NCI-H774 (cell line): ENCODE results near the gene INPP5F.
"Not testable (repeated sequence)": the region's sequence is repeated elsewhere in the genome, so short reads cannot be mapped to it uniquely, and the experiment has no call there.

ENCODE experiments used
- DNase-seq: peaks from one replicate; lab custom pipeline; 2025; lab: John Stamatoyannopoulos, UW

INPP5F gene

DNA sequence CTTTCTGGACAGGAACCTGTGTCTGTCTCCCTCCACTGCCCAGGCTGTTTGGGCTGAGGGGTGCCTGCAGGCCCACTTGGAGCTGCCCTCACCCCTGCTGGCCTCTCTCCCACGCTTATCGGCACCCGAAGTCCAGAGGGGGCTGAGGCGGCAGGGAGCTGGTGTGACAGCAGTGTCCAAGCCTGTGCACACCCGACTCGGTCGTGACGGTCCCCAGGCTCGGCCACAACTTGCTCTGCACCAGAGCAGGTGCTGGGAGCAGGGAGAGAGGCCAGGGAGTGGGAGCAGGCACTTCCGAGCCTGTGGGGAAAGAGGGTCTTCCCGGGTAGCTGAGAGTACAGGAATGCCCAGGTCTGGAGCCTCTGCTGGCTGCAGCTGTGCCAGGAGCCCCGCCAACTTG, 23.0 kb downstream of the INPP5F start:
- DNase-seq, result no peak

GRCh38 chr10:119749455-119749854, 23.6 kb downstream of the INPP5F start:
- no peak for DNase-seq

- peak; percentile 11 for DNase-seq
Observed at GRCh38 chr10:119750391-119751230, 24.8 kb downstream of the INPP5F start.

GRCh38 chr10:119753309-119753708, 27.5 kb downstream of the INPP5F start:
- no peak for DNase-seq

GRCh38 chr10:119754085-119754484, 28.2 kb downstream of the INPP5F start:
- no peak for DNase-seq

DNA sequence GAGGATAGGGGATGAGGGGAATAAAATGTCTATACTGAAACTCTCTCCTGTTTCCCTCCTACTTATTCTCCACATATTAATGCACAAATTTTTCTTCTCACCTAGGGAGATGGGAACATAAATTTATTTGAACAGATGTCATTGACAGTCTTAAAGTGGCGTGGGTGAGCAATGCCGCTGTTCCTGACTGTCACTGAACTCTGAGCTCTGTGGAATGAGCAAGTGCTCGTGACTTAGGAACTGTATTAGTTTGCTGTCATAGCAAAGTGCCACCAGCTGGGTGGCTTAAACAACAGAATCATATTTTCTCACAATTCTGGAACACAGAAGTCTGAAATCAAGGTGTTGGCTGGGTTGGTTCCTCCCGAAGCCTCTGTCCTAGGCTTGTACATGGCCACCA, 29.1 kb downstream of the INPP5F start:
- DNase-seq, result no peak

DNA sequence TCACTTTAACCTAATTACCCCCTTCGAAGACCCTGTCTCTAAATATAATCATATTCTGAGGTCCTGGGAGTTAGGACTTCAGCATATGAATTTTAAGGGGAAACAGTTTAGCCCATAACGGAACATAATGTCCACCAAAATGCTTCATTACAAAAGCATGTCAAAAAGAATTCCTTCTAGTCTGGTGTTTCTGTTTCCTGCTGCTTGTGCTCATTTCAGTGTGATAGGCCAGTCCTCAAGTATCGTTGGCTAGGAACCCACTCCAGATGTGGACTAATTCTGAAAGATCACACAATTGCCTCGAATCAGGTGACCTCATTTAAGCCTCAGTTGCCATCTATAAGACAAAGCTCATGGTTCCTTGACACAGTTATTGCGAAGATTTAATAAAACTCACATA, 29.6 kb downstream of the INPP5F start:
- DNase-seq, result no peak

GRCh38 chr10:119758448-119759195, 32.8 kb downstream of the INPP5F start:
- no peak for DNase-seq

DNA sequence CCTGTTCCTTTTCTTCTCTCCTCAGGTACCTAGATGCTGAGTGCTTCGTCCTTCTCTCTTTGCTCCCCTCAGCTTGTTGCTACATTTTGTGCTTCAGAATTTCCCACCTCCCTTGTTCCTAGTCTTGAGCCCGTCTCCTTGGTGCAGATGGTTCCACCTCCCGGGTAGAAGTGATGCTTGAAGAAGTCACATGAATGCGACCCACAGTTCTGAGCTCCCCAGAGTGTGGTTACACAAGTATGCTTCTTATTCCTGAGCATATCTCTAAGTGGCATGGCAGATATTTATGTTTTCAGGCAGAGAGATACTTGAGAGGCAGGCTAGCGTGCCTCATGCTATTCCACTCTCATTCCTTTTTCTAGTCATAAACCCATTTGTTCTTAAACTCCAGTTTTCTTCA, 34.0 kb downstream of the INPP5F start:
- DNase-seq, result no peak

DNA sequence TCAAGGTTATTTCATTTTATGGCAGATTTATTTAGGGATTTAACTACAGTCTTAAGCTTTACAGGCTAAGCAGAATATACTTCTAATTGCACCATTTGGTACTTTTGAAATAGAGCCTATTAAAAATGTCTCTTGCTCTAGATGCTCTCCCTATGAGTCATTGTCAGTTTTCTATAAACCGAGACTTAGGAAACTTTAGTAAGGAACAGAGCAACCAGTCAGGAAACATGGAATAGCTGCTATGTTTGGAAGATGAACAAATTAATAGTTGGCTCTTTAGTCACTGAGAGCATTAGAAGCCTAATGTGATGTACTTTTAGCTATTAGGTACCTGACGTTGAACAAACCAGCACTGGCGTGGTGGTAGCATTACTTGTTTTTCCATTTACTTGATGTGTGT, 35.3 kb downstream of the INPP5F start:
- no peak for DNase-seq

DNA sequence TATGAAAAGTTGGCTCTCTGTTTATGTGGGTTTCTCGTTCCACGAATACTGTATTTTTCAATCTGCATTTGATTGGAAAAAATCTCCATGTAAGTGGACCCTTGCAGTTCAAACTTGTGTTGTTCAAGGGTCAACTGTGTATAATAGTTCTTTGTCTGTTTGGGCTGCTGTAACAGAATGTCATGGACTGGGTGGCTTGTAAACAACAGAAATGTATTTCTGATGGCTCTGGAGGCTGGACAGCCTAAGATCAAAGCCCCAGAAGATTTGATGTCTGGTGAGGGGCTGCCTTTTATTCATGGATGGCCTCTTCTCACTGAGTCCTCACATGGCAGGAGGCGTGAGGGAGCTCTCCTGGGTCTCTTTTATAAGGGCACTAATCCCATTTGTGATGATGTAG, 36.2 kb downstream of the INPP5F start:
- DNase-seq, result no peak

DNA sequence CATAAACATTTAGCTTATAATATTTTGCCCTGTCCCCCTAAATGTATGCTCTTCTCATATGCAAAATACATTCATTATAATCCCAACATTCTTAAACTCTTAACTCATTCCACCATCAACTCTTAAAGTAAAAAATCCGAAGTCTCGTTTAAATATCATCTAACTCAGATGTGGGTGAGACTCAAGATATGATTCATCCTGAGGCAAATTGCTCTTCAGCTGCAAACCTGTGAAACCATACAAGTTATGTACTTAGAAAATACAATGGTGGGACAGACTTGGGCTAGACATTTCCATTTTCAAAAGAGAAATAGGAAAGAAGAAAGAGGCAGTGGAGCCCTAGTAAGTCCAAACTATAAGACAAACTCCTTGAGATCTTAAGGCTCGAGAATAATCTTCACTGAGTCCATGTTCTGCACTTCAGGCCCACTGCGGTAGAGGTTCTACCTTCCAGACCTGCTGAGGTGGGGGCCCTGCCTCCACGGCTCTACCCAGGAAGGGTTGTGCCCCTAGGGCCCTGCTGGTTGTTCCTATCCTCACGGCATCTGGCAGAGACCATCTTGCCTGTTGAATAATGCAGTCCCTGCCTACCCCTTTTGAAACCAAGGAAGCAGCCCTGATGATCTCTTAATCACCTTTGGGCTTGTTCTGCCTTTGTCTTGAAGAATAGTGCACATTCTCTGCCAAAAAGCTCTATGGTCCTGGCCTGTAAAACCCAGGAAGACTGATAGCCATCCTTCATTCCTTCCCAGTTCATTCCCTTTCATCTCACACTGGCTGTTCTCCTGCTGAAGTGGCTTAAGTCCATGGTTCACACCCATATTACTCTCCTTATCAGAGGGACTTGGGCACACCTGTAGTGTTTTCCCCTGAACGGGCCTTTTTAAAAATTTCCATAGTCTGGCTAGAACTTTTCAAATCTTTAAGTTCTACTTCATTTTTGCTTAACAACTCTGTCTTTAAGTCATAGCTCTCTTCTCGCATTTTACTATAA, 37.3 kb downstream of the INPP5F start:
- no peak for DNase-seq

DNA sequence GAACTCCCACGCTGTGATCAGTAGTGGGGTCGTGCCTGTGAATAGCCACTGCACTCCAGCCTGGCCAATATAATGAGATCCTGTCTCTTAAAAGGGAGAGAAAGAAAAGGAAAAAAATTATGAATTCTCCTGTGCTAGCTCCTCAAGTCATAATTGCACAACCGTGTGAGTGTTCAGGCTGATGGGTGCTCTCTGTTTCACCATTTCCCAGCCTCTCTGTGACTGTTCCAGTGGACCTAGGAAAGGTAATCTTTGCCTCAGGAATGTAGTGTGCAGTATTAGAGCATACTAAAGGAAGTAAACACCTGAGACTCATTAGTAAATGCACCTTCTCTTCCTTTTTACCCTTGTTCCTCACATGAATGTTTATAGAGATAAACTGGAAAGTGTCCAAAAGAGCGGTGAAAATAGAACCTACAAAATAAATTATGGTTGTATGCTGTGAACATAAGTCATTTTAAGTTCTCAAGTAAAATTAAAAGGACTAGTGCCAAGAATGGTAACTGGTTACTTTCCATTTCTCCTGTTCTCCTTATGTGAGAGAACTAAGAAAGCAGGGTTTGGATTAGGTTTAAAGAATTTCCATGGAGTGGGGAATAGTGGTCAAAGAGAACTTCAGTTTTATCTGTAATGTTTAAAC, 42.7 kb downstream of the INPP5F start:
- DNase-seq, result no peak

DNA sequence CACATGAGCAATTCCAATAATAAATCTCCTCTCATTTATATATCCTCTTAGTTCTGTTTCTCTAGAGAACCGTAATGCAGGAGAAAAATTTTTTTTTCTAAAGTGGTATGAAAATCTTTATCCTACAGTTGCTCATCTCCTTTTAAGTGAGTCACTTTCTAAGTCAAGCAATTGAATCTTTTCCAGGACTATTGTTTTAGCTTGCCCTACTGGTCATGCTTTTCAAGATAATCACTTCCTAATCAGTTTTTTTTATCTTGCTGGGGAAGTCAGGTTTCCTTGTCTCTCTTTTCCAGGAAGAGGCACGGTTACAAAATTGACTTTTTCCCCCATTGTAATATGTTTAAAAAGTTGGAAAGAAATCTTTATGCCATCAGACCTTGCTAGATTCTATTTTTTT, 44.0 kb downstream of the INPP5F start:
- no peak for DNase-seq

DNA sequence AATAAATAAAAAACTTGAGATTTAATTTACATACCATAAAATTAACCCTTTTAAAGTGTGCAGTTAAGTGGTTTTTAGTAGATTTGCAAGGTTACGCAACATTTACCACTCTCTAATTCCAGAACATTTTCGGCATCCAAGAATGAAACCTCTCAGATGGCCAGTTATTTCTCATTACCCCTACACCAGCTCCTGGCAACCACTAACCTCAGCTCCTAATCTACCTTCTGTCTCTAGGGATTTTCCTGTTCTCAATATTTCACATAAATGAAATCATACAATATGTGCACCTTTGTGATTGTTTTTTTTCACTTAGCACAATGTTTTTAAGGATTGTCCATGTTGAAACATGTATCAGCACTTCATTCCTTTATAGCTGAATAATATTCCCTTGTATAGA, 45.1 kb downstream of the INPP5F start:
- DNase-seq, result no peak

DNA sequence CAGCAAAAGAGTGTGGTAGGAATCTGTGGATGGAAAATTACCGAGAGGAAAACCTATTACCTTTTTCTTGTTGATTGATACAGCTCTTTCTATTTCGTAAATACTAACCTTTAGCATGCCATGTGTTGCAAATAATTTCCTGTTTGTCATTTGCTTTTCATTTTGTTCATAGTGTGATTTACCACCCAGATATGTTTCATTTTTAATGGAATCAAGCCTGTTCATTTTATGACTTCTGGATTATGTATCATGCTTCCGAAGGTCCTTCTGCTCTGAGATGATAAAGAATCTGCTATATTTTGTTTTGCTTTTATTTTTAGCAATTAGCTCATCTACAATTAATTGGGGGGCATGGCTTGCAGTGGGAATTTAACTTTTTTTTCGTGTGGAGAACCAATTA, 46.5 kb downstream of the INPP5F start:
- no peak for DNase-seq

GRCh38 chr10:119773041-119773440, 47.2 kb downstream of the INPP5F start:
- not testable (repeated sequence) for DNase-seq

GRCh38 chr10:119775529-119775928, 49.7 kb downstream of the INPP5F start:
- no peak for DNase-seq

- no peak for DNase-seq
Observed at GRCh38 chr10:119776536-119776935, 50.7 kb downstream of the INPP5F start.

DNA sequence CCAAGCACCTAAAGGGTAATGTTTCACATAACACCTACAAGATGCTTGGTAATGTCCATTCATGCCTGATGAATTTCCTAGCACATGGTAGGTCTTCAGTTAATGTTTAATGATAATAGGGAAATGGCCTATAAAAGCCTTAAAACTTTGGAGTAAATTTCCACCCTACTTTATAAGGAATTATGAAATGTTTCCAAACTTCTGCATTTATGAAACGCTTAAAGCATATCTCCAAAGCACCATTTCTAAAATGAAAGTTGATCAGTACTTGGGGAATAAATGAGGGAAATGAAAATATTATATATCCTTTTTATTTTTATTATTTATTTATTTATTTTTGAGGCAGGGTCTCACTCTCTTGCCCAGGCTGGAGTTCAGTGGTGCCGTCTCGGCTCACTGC, 51.8 kb downstream of the INPP5F start:
- DNase-seq, result no peak

DNA sequence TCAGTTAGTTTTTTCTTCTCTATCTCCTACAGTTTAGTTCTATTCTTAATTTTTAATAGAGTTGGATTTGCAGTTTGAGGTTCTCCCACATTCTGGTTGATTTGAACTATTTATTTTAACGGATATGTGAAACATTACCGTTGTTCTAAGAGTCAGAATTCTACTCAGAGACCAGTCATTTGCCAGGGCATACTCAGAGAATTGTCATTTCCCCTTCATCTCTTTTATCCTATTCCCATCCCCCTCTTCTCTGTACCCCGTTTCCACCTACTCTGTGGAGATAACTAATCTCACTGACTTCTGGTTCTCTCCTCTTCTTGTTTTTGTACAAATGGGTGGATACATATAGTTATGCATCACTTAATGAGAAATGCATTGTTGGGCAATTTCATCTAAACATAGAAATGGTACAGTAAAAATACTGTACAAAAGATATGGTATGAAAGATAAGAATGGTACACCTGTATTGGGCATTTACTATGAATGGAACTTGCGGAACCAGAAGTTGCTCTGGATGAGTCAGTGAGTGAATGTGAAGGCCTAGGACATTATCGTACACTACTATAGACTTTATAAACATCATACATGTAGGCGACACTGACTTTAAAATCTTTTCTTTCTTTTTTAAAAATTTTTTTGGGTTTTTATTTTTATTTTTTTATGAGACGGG, 53.1 kb downstream of the INPP5F start:
- DNase-seq, result no peak
